SU-DHL-6 (cell line): Measurements from ENCODE around the gene FPR2.

Experiments
- EZH2phosphoT487 ChIP-seq: fragments of 200-600 bp; sonication (generic), shearing (Covaris generic); conservative IDR thresholded peaks from 2 replicates; pipeline ENCODE4 v1.6.1; 2018; ENCODE audit warnings: mild to moderate bottlenecking, antibody characterized with exemption, low read length, moderate library complexity, mixed read lengths
- TF ChIP-seq, protein P1 (sequence below): fragments of 200-600 bp; sonication (generic); IDR thresholded peaks from one replicate; pipeline ENCODE4 v1.5.1; 2017; ENCODE audit warnings: antibody characterized with exemption, mild to moderate bottlenecking, low read length, moderate library complexity; ENCODE audit not compliant: insufficient read depth, poor library complexity, severe bottlenecking

DNA sequence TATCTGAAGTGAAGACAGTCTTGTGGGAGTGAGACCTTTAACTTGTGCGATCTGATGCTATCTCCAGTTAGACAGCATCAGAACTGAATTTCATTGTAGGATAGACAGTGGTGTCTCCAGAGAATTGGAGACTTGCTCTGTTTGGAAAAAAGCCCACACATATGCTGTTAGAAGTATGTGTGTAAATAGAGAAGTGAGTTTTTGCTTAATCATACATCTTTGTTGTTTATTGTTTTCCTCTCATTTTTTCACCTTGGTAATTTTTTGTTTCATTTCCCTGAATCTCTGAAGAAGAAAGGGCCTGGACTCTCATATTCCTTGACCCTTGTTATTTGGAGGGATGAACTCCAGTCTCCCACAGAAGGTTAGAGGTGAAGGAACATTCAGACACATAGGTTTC lies 55.7 kb downstream of the FPR2 start:
- TF ChIP-seq, protein P1, sequence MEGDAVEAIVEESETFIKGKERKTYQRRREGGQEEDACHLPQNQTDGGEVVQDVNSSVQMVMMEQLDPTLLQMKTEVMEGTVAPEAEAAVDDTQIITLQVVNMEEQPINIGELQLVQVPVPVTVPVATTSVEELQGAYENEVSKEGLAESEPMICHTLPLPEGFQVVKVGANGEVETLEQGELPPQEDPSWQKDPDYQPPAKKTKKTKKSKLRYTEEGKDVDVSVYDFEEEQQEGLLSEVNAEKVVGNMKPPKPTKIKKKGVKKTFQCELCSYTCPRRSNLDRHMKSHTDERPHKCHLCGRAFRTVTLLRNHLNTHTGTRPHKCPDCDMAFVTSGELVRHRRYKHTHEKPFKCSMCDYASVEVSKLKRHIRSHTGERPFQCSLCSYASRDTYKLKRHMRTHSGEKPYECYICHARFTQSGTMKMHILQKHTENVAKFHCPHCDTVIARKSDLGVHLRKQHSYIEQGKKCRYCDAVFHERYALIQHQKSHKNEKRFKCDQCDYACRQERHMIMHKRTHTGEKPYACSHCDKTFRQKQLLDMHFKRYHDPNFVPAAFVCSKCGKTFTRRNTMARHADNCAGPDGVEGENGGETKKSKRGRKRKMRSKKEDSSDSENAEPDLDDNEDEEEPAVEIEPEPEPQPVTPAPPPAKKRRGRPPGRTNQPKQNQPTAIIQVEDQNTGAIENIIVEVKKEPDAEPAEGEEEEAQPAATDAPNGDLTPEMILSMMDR: no peak
- TF ChIP-seq EZH2phosphoT487: no peak
